Stimulated activated CD4-positive, alpha-beta T cell treated with anti-CD3 and anti-CD28 coated beads, Interleukin-15, amount 100 ng/mL, for 24 hours (primary cell): ENCODE results near the gene SERPINB10.

ENCODE experiments used
- DNase-seq: peaks from one replicate; pipeline ENCODE4 v3.0.0-alpha.2; 2020

SERPINB10 gene

DNA sequence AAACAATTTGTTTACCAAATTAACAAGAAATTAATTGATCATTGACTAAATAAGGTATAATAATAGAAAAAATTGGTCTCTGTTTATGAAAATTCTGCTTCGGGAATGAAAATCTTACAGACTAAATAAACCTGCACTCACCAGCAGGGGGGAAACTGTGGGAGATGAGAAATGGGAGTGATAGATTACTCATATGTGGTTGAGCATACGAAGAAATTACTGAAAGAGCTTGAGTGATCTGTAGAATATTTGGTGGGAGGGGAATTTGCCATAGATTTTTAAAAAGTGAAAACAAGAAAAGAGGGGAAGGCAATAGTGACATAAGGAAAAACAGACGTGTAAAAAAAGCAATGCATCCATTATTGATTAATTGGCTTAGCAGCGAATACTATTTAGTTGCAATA is 43.5 kb downstream of the SERPINB10 start:
- peak; percentile 59 for DNase-seq

DNA sequence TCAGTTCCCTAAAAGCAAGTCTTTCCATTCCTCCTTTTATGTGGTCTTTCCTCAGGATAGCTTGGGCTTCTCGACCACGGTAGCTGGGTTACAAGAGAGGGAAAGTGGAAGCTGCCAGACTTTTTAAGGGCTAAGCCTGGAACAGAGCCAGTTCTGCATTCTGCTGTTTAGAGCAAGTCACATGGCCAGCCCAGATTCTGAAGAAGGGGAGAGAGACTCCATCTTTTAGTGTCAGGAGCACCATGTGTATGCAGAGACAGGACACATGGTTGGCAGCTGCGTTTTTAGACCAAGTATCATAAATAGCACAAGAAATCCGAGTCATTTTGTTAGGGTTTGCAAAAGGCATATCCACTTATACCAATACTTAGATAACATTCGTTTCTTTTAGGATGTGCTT is 46.1 kb downstream of the SERPINB10 start:
- no peak for DNase-seq

GRCh38 chr18:63956755-63957154 is 49.0 kb downstream of the SERPINB10 start:
- no peak for DNase-seq

DNA sequence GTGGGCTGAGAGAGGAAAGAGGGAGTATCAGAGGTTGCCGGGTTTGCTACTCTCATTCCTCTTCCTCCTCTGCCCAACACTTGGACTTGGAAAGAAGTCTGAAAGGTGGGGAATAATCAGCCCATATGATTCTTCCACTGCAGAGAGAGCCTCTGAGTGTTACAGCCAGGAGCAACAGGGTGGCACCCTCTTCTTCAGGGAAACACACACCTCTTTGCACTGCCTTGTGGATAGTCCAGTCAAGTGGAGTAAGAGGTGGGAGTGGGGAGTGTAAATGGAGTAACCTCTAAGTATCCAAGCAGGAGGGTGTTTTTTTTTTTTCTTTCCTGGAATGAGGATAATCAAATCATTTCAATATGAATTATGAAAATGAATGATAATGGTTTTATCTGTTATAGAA is 53.1 kb downstream of the SERPINB10 start:
- DNase-seq, result no peak

- DNase-seq, result no peak
These were observed 53.8 kb downstream of the SERPINB10 start for GRCh38 chr18:63961435-63961980.

DNA sequence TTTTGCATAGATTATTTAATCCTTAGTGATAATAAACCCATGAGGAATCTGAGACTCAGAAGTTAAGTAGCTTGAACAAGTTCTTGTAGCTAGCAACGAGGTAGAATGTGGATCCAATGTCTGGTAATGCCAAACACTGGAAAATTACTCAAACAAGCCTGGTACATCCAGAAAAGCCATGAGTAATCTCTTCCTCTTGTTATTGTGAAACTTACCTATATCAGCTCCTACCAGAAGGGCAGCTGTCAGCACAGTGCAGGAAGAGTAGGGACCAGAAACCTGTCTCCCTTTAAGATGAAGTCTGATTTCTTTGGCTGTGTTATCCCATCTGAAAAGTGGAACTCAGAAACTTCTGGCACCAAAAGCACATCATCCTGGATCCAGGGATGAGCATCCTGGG is 54.4 kb downstream of the SERPINB10 start:
- no peak for DNase-seq

DNA sequence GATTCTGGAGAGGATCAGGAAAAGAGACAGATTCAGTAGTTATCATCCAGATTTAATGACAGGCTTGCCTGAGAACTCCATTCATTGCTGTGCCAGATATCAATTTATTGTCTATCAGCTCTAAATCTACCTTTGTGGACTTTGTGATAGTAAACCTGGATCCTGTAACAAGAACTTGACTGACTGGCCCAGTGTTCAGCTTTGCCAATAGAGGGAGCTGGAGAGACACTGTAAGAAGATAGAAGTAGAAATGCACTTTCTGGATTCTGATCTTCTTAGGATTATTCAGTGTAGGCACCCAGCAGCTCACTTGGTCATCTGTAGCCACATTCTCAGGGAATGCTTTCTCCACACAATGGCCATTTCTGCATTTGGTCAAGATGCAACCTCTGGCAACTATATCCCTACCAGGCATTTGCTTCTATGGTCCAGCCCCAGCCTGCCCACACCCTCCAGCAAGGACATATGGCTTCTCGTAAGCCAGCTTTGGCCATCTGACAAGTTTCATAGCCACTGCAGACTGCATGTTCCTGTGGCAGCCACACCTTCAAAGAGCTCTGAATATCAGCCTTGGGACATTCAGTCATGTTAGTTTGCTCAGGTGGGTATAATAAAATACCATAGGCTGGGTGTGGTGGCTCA is 56.0 kb downstream of the SERPINB10 start:
- DNase-seq, result peak; percentile 55

DNA sequence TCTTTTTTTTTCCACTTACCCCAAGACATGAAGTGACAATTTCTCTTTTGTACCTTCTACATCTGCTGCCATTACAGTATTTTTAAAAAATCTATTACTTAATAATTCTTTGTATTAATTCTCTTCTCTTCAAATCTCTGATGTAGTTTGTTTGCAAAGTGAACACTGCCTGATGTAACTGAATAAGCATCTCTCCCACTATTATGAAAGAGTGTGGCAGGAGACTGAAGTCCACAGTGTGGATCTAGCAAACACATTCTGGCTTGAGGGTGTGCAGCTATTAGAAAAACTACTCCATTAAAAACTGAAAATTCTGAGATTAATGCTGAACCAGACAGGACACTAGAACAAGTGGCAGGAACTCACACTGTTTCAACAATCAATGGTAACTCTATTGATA is 57.1 kb downstream of the SERPINB10 start:
- DNase-seq, result no peak

- DNase-seq, result no peak
These were observed 58.1 kb downstream of the SERPINB10 start for GRCh38 chr18:63965716-63966330.

- peak; percentile 90 for DNase-seq
These were observed 62.4 kb downstream of the SERPINB10 start, which contains the start of gene SERPINB8 for GRCh38 chr18:63969942-63970808. Gene SERPINB8 (plus strand): TSS chr18:63970081. CDS start chr18:63978309, 8,228 bp downstream.

- no peak for DNase-seq
These were observed 63.0 kb downstream of the SERPINB10 start for GRCh38 chr18:63970809-63971205.

GRCh38 chr18:63971320-63972001 is 63.7 kb downstream of the SERPINB10 start:
- DNase-seq, result no peak

DNA sequence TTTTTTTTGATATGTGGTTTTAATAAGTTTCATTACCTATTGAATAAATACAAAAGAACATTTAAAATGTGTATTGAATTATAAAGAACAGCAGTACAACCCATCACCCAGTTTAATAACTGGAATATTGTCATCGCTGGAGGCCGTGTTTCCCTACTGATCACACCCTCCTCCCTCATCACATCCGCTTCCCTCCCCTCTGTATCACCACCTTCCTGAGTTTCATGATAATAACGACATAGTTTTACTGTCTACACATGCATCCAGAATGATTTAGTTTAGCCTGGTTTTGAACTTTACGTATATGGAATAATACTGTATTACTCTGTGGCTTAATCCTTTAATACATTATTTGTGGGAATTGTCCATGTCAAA is 64.2 kb downstream of the SERPINB10 start:
- no peak for DNase-seq

DNA sequence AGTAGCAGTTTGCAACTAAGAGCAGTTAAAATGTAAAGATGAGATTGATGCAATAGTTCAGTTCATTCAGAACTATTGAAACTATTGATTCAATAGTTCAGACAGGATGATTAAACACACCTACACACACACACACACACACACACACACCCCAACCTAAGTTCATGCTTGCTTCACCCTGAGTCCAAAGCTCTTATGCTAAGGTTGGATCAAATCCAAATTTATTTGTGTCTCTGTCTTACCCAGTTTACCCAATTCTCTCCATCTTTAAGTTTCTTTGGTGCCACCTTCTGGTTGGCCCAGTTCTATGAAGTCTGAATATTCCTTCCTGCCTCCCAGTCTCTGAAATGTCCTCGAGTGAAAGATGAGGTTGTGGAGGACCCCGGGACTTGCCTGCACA is 67.2 kb downstream of the SERPINB10 start:
- peak; percentile 27 for DNase-seq

- no peak for DNase-seq
These were observed 67.9 kb downstream of the SERPINB10 start for GRCh38 chr18:63975628-63976027.

- no peak for DNase-seq
These were observed 69.3 kb downstream of the SERPINB10 start for GRCh38 chr18:63977040-63977439.

DNA sequence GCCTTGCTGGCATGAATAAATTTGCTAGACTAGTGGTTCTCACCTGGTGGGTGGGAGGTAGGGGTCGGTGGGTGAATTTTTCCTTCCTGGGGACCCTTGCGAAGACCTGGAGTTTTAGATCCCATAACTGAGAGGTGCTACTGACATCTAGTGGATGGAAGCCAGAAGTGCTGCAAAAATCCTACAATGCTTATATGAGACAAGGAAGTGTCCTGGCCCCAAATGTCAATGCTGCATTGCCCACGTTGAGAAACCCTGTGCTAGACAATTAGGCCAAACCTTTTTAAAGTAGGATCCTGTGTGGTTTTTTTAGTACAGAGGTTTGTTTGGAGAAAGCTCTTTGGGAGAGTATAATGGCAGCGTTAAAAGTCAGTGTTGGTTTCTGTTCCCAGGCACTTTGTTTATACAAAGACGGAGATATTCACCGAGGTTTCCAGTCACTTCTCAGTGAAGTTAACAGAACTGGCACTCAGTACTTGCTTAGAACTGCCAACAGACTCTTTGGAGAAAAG is 71.7 kb downstream of the SERPINB10 start:
- DNase-seq, result peak; percentile 29

DNA sequence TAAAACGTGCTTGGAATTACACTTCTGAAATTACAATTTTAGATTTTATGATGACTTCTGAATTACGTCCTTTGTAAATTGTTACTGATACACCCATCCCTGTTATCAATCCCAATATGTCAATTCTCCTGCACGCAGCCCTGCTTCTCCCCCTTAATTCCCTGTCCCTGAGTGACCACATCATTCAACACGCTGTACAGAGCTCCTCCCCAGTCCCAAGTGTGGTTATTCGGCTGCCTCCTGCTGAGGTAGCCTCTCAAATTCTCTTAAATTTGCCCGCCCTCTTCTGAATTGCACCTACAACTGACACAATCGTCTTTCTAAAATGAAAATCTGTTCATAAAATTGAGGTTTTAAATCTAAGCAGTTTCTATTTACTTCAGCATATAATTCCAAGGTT is 72.3 kb downstream of the SERPINB10 start:
- DNase-seq, result no peak

DNA sequence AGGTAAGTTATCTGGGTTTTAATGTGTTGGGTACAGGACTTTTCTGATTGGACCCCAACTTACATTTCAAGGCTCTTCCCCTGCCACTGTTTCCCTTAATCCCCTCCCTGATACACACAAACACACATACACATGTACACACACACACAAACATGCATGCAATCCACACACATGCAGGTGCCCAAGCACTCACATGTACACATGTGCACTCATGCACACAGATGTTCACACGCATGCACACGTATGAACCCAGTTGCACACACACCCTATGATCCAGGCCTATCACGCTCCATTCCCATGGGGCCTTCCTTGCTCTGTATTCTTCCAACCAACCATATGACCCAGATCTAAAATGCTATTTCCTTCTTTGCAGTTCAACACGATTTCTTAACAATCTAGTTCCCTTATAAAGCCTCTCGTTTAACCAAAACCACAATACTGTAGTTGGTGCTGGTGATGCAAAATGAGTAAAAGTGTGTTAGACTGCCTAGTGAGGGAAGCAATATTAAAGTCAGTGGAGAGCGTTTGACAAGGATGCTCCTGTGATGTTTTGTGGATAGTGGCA is 73.2 kb downstream of the SERPINB10 start:
- no peak for DNase-seq

DNA sequence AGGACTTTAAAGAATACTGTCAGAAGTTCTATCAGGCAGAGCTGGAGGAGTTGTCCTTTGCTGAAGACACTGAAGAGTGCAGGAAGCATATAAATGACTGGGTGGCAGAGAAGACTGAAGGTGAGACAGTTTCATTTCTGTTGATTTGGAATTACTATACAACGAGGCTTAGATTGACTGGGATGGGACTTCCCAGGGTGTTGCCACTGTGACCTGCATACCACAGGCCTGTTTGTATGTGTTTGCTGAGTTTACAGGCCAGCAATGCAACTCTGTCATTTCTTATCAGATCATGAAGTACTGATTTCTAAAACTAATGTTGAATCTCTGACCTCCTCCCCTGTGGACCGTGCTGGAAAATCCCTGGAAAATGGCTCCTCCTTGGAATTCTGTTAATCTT is 74.0 kb downstream of the SERPINB10 start:
- DNase-seq, result no peak

DNA sequence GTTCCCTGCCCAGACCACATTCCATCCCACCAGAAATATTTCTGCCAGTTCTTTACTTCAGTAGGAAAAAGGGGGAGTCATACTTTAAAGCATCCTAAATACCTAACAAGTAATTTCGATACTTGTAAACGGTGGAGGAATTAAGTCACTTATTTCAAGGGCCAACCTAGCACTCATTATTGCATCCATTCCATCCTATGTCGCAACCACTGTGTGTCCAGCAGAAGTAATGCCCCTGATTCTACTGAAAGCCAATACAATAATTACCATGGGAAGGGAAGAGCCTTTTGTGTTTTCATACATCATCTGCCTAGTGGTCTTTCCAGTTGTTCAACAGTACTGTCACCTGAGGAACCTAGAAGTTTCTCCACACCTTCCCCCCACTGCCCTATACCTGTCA is 74.6 kb downstream of the SERPINB10 start:
- DNase-seq, result no peak
